Epithelial cell of proximal tubule (primary cell): ENCODE measurements around the gene PCNX2. TPM values are rescaled to one million over a fixed set of nuclear protein-coding genes. Genes with fewer than 3 reads are reported as not detected.

Source experiments
- DNase-seq: peaks from one replicate; pipeline ENCODE4 v3.0.0-alpha.2; 2011; ENCODE audit warnings: low read depth
- H3K4me3 ChIP-seq: 2 replicates; pipeline ENCODE4 v1.5.1; 2011; ENCODE audit warnings: low read depth, mild to moderate bottlenecking, low read length
- CTCF ChIP-seq: conservative IDR thresholded peaks from 2 replicates; pipeline ENCODE4 v1.5.1; 2012; ENCODE audit warnings: low read depth, mild to moderate bottlenecking, low read length
- total RNA-seq: library from RNA; depleted of rRNA; stranded (reverse); fragments of >200 nt; gene quantifications from 2 replicates; pipeline ENCODE4 v1.2.3, GENCODE V29; 2015

PCNX2 gene
- total RNA-seq, 1 donor from 2014 or later = 11.4 TPM

- H3K4me3 ChIP-seq = no peak overlapping the region
- no peak for TF ChIP-seq CTCF
- no peak for DNase-seq
Measured at GRCh38 chr1:233261206-233261605, 34.3 kb downstream of the PCNX2 start.

- no peak overlapping the region for H3K4me3 ChIP-seq
- no peak for DNase-seq
- no peak for TF ChIP-seq CTCF
Measured at GRCh38 chr1:233257786-233258185, 37.7 kb downstream of the PCNX2 start.

GRCh38 chr1:233256789-233257188, 38.7 kb downstream of the PCNX2 start:
- DNase-seq = no peak
- H3K4me3 ChIP-seq = no peak overlapping the region
- no peak for TF ChIP-seq CTCF

GRCh38 chr1:233256191-233256590, 39.3 kb downstream of the PCNX2 start:
- H3K4me3 ChIP-seq = no peak overlapping the region
- TF ChIP-seq CTCF = no peak
- DNase-seq = no peak

GRCh38 chr1:233255145-233255544, 40.4 kb downstream of the PCNX2 start:
- no peak for TF ChIP-seq CTCF
- H3K4me3 ChIP-seq = no peak overlapping the region
- DNase-seq = no peak

GRCh38 chr1:233253832-233254331, 41.6 kb downstream of the PCNX2 start:
- DNase-seq = no peak
- no peak for TF ChIP-seq CTCF
- no peak overlapping the region for H3K4me3 ChIP-seq

GRCh38 chr1:233253231-233253831, 42.2 kb downstream of the PCNX2 start:
- DNase-seq = no peak
- no peak overlapping the region for H3K4me3 ChIP-seq
- no peak for TF ChIP-seq CTCF
